GM19397 (cell line): ENCODE data around the gene ADD1.

Experiments used
- ATAC-seq: cut with Tn5 transposase; IDR thresholded peaks from one replicate; pipeline ENCODE4 v1.9.1; 2021; ENCODE audit warnings: mild to moderate bottlenecking, moderate library complexity; ENCODE audit not compliant: unreplicated experiment

The ADD1 gene

GRCh38 chr4:2858451-2859217, 15.0 kb downstream of the ADD1 start:
- ATAC-seq = no peak

GRCh38 chr4:2859514-2859913, 15.9 kb downstream of the ADD1 start:
- no peak for ATAC-seq

GRCh38 chr4:2860391-2861348, 17.0 kb downstream of the ADD1 start:
- ATAC-seq = no peak

- no peak for ATAC-seq
Measured at GRCh38 chr4:2861631-2862436, 18.2 kb downstream of the ADD1 start.

- ATAC-seq = no peak
Measured at GRCh38 chr4:2862528-2862927, 18.9 kb downstream of the ADD1 start.

- no peak for ATAC-seq
Measured at GRCh38 chr4:2863649-2864048, 20.0 kb downstream of the ADD1 start.

- ATAC-seq = no peak
Measured at GRCh38 chr4:2865196-2865780, 21.6 kb downstream of the ADD1 start.

- no peak for ATAC-seq
Measured at GRCh38 chr4:2866160-2866861, 22.7 kb downstream of the ADD1 start.

GRCh38 chr4:2866891-2867290, 23.2 kb downstream of the ADD1 start:
- ATAC-seq = no peak

- ATAC-seq = no peak
Measured at GRCh38 chr4:2867758-2868491, 24.3 kb downstream of the ADD1 start.

- no peak for ATAC-seq
Measured at GRCh38 chr4:2868877-2869487, 25.3 kb downstream of the ADD1 start.

- no peak for ATAC-seq
Measured at GRCh38 chr4:2869659-2870058, 26.0 kb downstream of the ADD1 start.

- ATAC-seq = no peak
Measured at GRCh38 chr4:2870082-2870481, 26.4 kb downstream of the ADD1 start.

GRCh38 chr4:2871466-2871865, 27.8 kb downstream of the ADD1 start:
- ATAC-seq = no peak

GRCh38 chr4:2871911-2872310, 28.3 kb downstream of the ADD1 start:
- no peak for ATAC-seq

- ATAC-seq = no peak
Measured at GRCh38 chr4:2873329-2873728, 29.7 kb downstream of the ADD1 start.

- no peak for ATAC-seq
Measured at GRCh38 chr4:2874861-2875260, 31.2 kb downstream of the ADD1 start.

GRCh38 chr4:2875556-2875955, 31.9 kb downstream of the ADD1 start:
- ATAC-seq = no peak

- no peak for ATAC-seq
Measured at GRCh38 chr4:2878346-2878745, 34.7 kb downstream of the ADD1 start.
